Measurements from ENCODE around the gene SYT5. TPM values are rescaled to one million over a fixed set of nuclear protein-coding genes. Genes with fewer than 3 reads are reported as not detected.

SYT5 gene
- total and polyA plus RNA-seq, 2 donors (not counting 1 experiment from before 2014, with no cell fraction given) = 0.05 to 0.50 TPM

DNA sequence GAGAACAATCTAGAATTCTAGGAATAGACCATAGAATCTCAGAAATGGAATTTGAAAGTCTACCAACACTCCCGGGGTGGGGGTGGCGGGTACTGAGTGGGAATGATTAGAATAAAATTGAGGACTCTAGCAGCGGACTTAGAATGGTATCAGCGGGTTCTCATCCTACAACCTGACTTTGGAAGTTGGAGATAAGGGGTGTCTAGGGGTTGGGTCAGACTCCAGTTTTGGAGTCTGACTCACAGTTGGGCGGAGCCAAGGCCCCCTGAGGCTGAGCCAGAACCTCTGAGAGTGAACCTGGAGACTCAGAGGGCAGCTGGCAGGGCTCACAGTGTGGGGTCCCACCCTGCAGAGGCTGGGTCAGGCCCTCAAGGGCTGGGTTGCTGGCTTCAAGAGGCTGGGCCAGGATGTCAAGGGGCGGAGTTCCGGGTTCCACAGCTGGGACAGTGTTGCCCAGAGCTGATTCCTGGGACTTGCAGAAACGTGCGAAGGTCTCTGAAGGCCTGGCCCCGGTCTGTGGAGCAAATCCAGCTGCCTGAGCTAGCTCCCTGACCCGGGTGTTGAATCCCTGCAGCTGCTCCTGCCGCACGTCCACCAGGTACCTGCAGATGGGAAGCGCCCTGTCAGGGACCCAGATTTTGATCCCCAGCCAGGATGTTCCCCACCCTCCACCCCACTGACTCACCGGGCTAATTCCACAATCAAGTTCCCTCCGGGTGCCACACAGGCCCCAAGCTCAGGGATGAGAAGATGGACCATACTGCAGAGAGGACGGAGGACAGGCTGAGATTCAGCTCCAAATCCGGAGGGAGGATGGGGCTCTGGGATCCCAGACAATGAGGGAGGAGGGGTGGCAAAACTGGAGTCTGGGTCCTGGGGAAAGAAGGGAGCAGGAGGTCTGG, 21.0 kb downstream of the SYT5 start:
- TF ChIP-seq, protein P1, sequence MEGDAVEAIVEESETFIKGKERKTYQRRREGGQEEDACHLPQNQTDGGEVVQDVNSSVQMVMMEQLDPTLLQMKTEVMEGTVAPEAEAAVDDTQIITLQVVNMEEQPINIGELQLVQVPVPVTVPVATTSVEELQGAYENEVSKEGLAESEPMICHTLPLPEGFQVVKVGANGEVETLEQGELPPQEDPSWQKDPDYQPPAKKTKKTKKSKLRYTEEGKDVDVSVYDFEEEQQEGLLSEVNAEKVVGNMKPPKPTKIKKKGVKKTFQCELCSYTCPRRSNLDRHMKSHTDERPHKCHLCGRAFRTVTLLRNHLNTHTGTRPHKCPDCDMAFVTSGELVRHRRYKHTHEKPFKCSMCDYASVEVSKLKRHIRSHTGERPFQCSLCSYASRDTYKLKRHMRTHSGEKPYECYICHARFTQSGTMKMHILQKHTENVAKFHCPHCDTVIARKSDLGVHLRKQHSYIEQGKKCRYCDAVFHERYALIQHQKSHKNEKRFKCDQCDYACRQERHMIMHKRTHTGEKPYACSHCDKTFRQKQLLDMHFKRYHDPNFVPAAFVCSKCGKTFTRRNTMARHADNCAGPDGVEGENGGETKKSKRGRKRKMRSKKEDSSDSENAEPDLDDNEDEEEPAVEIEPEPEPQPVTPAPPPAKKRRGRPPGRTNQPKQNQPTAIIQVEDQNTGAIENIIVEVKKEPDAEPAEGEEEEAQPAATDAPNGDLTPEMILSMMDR (conservative IDR thresholded peaks at IDR 0.05 in 1 of 2, IDR thresholded peaks at IDR 0.05 in 1 of 2; ENCODE audit: low read depth in 1 of 2, low read length in 2 of 2) = no peak
- TF ChIP-seq EZH2 (IDR thresholded peaks at IDR 0.05; ENCODE audit: low read length, missing control alignments) = no peak
- peaks cover 6% of the 10 kb centered on the region for H3K4me1 ChIP-seq (ENCODE audit: control insufficient read depth, extremely low read depth, insufficient read depth, low read length)
- H3K9ac ChIP-seq (ENCODE audit: insufficient read depth, low read length) = no peak overlapping the region
- H3K9me3 ChIP-seq (ENCODE audit: control insufficient read depth, insufficient read depth, low read depth, low read length) = no peaks in the 10 kb centered on the region
- no peaks in the 10 kb centered on the region for H3K36me3 ChIP-seq (ENCODE audit: control insufficient read depth, insufficient read depth, low read length)
- DNase-seq (ENCODE audit: low read depth in 2 of 2) = peak in 1 of 2 donors; percentile 64
- H3K27me3 ChIP-seq (ENCODE audit: control insufficient read depth, insufficient read depth, low read length) = peaks cover 11% of the 10 kb centered on the region
- no peak overlapping the region for H3K4me3 ChIP-seq (replicated peaks in 1 of 4; ENCODE audit: control extremely low read depth in 1 of 4, insufficient read depth in 1 of 4, low read depth in 3 of 4, low read length in 4 of 4)
- no peaks in the 10 kb centered on the region for H3K79me2 ChIP-seq (ENCODE audit: control insufficient read depth, insufficient read depth, low read length)
- no peak overlapping the region for H3K27ac ChIP-seq (ENCODE audit: insufficient read depth, low read length)
- no peak overlapping the region for H3K4me2 ChIP-seq (ENCODE audit: extremely low read depth, insufficient read depth, low read length)
- H2AFZ ChIP-seq (ENCODE audit: low read length) = no peak overlapping the region
- no peaks in the 10 kb centered on the region for H4K20me1 ChIP-seq (ENCODE audit: control insufficient read depth, extremely low read depth, insufficient read depth, low read length)

DNA sequence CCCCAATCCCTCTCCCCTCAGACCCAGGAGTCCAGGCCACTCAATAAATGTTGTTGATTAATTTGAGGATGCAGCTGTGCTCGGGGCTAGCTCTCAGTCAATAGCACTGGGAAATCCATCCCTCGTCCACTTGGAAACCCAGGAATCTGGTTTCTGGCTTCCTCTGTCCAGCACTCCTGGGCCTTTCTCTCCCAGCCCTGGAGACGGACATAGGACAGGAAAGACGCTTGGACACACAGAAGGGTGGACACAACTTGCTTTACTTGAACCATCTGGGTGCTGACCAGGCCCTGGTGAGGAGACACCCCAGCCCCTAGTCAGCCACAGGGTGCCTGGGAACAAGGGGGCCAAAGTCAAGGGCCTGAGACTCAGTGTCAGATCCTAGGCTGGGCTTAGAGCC, 21.7 kb downstream of the SYT5 start:
- no peak overlapping the region for H3K27ac ChIP-seq (ENCODE audit: insufficient read depth, low read length)
- no peak for TF ChIP-seq EZH2 (IDR thresholded peaks at IDR 0.05; ENCODE audit: low read length, missing control alignments)
- TF ChIP-seq, protein P1 (conservative IDR thresholded peaks at IDR 0.05 in 1 of 2, IDR thresholded peaks at IDR 0.05 in 1 of 2; ENCODE audit: low read depth in 1 of 2, low read length in 2 of 2) = no peak

DNA sequence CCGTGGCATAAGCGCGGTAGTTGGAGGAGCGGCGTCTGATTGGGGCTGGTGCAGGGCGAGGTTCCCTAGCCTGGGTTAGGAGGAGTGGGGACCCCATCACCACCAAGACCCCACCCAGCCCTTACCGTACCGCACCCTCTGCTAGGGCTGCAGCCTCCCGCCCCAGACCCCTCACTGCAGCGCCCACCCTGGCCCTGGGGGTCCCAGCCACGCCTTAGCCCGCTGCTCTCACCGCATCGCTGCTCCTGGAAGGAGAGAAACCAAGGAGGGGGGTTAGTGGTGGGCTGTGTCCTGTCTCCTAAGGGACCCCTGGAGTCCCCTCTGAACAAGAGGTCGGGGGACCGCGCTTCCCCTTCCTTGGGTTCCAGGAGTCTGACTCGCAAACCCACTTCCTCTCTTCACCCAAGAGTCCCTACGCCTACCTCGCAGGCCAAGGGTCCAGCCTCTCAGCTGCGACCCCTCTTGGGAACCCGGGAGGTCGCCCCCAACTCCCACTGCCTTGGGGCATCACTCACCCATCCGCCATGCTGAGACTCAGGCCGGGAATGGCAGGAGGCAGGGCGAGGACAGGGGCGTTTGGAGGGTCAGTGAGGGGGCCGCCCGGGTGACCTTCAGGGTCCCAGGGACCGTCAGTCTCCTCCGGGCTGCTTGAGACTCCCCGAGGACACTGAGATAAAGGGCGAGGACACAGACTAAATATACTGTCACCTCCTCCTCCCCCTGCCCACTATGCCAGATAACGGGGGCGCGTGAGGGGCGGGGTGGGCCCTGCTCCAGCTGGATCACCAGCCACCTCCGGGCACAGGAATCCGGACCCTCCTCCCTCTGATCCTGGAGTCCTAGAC, 22.8 kb downstream of the SYT5 start, which contains the start of gene TNNI3:
TSS of gene TNNI3 (minus strand) at position 669 of the 845 bp plus-strand sequence. CDS start at position 526, 143 bp downstream.
- H3K79me2 ChIP-seq (ENCODE audit: control insufficient read depth, insufficient read depth, low read length) = no peaks in the 10 kb centered on the region
- H3K9ac ChIP-seq (ENCODE audit: insufficient read depth, low read length) = no peak within 1 kb of the TSS
- peaks cover 6% of the 10 kb centered on the region for H3K4me1 ChIP-seq (ENCODE audit: control insufficient read depth, extremely low read depth, insufficient read depth, low read length)
- H3K9me3 ChIP-seq (ENCODE audit: control insufficient read depth, insufficient read depth, low read depth, low read length) = no peaks in the 10 kb centered on the region
- DNase-seq (ENCODE audit: low read depth in 2 of 2) = no peak
- no peaks in the 10 kb centered on the region for H3K36me3 ChIP-seq (ENCODE audit: control insufficient read depth, insufficient read depth, low read length)
- no peak for TF ChIP-seq EZH2 (IDR thresholded peaks at IDR 0.05; ENCODE audit: low read length, missing control alignments)
- TF ChIP-seq, protein P1 (conservative IDR thresholded peaks at IDR 0.05 in 1 of 2, IDR thresholded peaks at IDR 0.05 in 1 of 2; ENCODE audit: low read depth in 1 of 2, low read length in 2 of 2) = no peak
- H3K4me2 ChIP-seq (ENCODE audit: extremely low read depth, insufficient read depth, low read length) = no peak within 1 kb of the TSS
- peaks cover 11% of the 10 kb centered on the region for H3K27me3 ChIP-seq (ENCODE audit: control insufficient read depth, insufficient read depth, low read length)
- no peak within 1 kb of the TSS for H3K27ac ChIP-seq (ENCODE audit: insufficient read depth, low read length)
- H4K20me1 ChIP-seq (ENCODE audit: control insufficient read depth, extremely low read depth, insufficient read depth, low read length) = no peaks in the 10 kb centered on the region
- no peak within 1 kb of the TSS for H2AFZ ChIP-seq (ENCODE audit: low read length)
- no peak within 1 kb of the TSS for H3K4me3 ChIP-seq (replicated peaks in 1 of 4; ENCODE audit: control extremely low read depth in 1 of 4, insufficient read depth in 1 of 4, low read depth in 3 of 4, low read length in 4 of 4)

More for the DNA sequence above, 21.7 kb downstream of the SYT5 start:
- Histone ChIP-seq H3K9ac (ENCODE audit: insufficient read depth, low read length) (no peak overlapping the region), H3K9me3 (ENCODE audit: control insufficient read depth, insufficient read depth, low read depth, low read length) (no peaks in the 10 kb centered on the region), H3K27me3 (ENCODE audit: control insufficient read depth, insufficient read depth, low read length) (peaks cover 11% of the 10 kb centered on the region), H3K4me1 (ENCODE audit: control insufficient read depth, extremely low read depth, insufficient read depth, low read length) (peaks cover 6% of the 10 kb centered on the region), H3K79me2 (ENCODE audit: control insufficient read depth, insufficient read depth, low read length) (no peaks in the 10 kb centered on the region), H3K4me3 (replicated peaks in 1 of 4; ENCODE audit: control extremely low read depth in 1 of 4, insufficient read depth in 1 of 4, low read depth in 3 of 4, low read length in 4 of 4) (no peak overlapping the region), H4K20me1 (ENCODE audit: control insufficient read depth, extremely low read depth, insufficient read depth, low read length) (no peaks in the 10 kb centered on the region), H2AFZ (ENCODE audit: low read length) (no peak overlapping the region), H3K36me3 (ENCODE audit: control insufficient read depth, insufficient read depth, low read length) (no peaks in the 10 kb centered on the region), H3K4me2 (ENCODE audit: extremely low read depth, insufficient read depth, low read length) (no peak overlapping the region)
- no peak for DNase-seq (ENCODE audit: low read depth in 2 of 2)
